Measurements from ENCODE around the gene ASTE1. TPM values are rescaled to one million over a fixed set of nuclear protein-coding genes. Genes with fewer than 3 reads are reported as not detected.

The ASTE1 gene
- total RNA-seq, 1 experiment from 2014 or later = 9.7 TPM

- no peak overlapping the region for H3K56ac ChIP-seq (ENCODE audit: insufficient read length, low read depth, low read length)
- H3K27ac Mint-ChIP-seq = no peak overlapping the region
- no peak overlapping the region for H3K23ac ChIP-seq (ENCODE audit: insufficient read length, low read depth, low read length)
- H3K9ac ChIP-seq (ENCODE audit: extremely low read depth, insufficient read length, low read length) = no peak overlapping the region
- H2BK20ac ChIP-seq (ENCODE audit: low read depth, low read length, poor library complexity, severe bottlenecking) = no peak overlapping the region
- H3K18ac ChIP-seq (ENCODE audit: insufficient read length, low read depth, low read length) = no peak overlapping the region
- H4K91ac ChIP-seq (ENCODE audit: insufficient read length, low read depth, low read length) = no peak overlapping the region
- no peak overlapping the region for H2AK5ac ChIP-seq (ENCODE audit: insufficient read length, low read length)
- H3K23me2 ChIP-seq (ENCODE audit: insufficient read length, low read depth, low read length, poor library complexity, severe bottlenecking) = no peaks in the 10 kb centered on the region
- H4K20me1 ChIP-seq (ENCODE audit: control insufficient read depth, insufficient read depth, insufficient read length) = no peaks in the 10 kb centered on the region
- H3K9me3 ChIP-seq (ENCODE audit: control insufficient read depth, low read depth, low read length) = no peaks in the 10 kb centered on the region
- no peak overlapping the region for H3K4me2 ChIP-seq (ENCODE audit: insufficient read depth, insufficient read length, low read length)
- no peak overlapping the region for H4K5ac ChIP-seq (ENCODE audit: insufficient read length, low read depth, low read length)
- H3K36me3 Mint-ChIP-seq (ENCODE audit: insufficient read depth in 1 of 3, low read depth in 3 of 3) = no peaks in the 10 kb centered on the region
- H3K4me1 ChIP-seq (ENCODE audit: insufficient read depth, low read length) = no peaks in the 10 kb centered on the region
- no peak overlapping the region for H2BK5ac ChIP-seq (ENCODE audit: insufficient read length, low read length)
- no peak overlapping the region for H2BK120ac ChIP-seq (ENCODE audit: low read depth, low read length, poor library complexity, severe bottlenecking)
- no peak overlapping the region for H3T11ph ChIP-seq (ENCODE audit: low read length)
- no peak overlapping the region for H3K14ac ChIP-seq (ENCODE audit: insufficient read depth, low read length)
- no peaks in the 10 kb centered on the region for H3K4me1 Mint-ChIP-seq
- H3K9me3 Mint-ChIP-seq = no peaks in the 10 kb centered on the region
- no peak overlapping the region for H2BK15ac ChIP-seq (ENCODE audit: low read depth, low read length)
- H3K27me3 ChIP-seq (ENCODE audit: insufficient read depth, low read length) = no peaks in the 10 kb centered on the region
- H3K4ac ChIP-seq (ENCODE audit: low read depth, low read length) = no peak overlapping the region
- no peaks in the 10 kb centered on the region for H3K79me2 ChIP-seq (ENCODE audit: insufficient read depth, low read length)
- DNase-seq = no peak
- no peaks in the 10 kb centered on the region for H3K27me3 Mint-ChIP-seq (ENCODE audit: low read depth)
- no peak overlapping the region for H3K27ac ChIP-seq (ENCODE audit: insufficient read length, low read depth, low read length)
- no peak overlapping the region for H3K4me3 Mint-ChIP-seq
- H3K79me1 ChIP-seq (ENCODE audit: insufficient read depth, low read depth, low read length, poor library complexity, severe bottlenecking) = no peaks in the 10 kb centered on the region
- H4K8ac ChIP-seq (replicated peaks; ENCODE audit: insufficient read length, low read depth, low read length) = no peak overlapping the region
- no peak overlapping the region for H2AFZ ChIP-seq (ENCODE audit: low read length)
- no peak overlapping the region for H2BK12ac ChIP-seq (ENCODE audit: insufficient read length, low read depth, low read length)
- TF ChIP-seq, protein P1, sequence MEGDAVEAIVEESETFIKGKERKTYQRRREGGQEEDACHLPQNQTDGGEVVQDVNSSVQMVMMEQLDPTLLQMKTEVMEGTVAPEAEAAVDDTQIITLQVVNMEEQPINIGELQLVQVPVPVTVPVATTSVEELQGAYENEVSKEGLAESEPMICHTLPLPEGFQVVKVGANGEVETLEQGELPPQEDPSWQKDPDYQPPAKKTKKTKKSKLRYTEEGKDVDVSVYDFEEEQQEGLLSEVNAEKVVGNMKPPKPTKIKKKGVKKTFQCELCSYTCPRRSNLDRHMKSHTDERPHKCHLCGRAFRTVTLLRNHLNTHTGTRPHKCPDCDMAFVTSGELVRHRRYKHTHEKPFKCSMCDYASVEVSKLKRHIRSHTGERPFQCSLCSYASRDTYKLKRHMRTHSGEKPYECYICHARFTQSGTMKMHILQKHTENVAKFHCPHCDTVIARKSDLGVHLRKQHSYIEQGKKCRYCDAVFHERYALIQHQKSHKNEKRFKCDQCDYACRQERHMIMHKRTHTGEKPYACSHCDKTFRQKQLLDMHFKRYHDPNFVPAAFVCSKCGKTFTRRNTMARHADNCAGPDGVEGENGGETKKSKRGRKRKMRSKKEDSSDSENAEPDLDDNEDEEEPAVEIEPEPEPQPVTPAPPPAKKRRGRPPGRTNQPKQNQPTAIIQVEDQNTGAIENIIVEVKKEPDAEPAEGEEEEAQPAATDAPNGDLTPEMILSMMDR (conservative IDR thresholded peaks at IDR 0.05) = no peak
These were observed 41.4 kb upstream of the ASTE1 start for GRCh38 chr3:131067983-131068382.
